Lower lobe of right lung (tissue), 2 donors: Measurements from ENCODE around the gene CENPC. TPM values are rescaled to one million over a fixed set of nuclear protein-coding genes. Genes with fewer than 3 reads are reported as not detected.

Experiments
- ATAC-seq, 2 donors: fragments of 200-7000 bp; cut with Tn5 transposase; one replicate each; pipeline ENCODE4 v1.9.1; 2020 to 2022; ENCODE audit warnings: mild to moderate bottlenecking in 2 of 2, moderate library complexity in 2 of 2
- DNase-seq: peaks from one replicate; pipeline ENCODE4 v3.0.0-alpha.2; 2020
- H3K27ac ChIP-seq: fragments of 200-600 bp; one replicate; pipeline ENCODE4 v1.8.0; 2022
- H3K27me3 ChIP-seq: fragments of 200-600 bp; one replicate; pipeline ENCODE4 v1.8.0; 2022; ENCODE audit warnings: low read depth
- H3K36me3 ChIP-seq: fragments of 200-600 bp; one replicate; pipeline ENCODE4 v1.8.0; 2022; ENCODE audit warnings: mild to moderate bottlenecking
- H3K4me1 ChIP-seq: fragments of 200-600 bp; one replicate; pipeline ENCODE4 v1.8.0; 2022
- H3K4me3 ChIP-seq: fragments of 200-600 bp; one replicate; pipeline ENCODE4 v1.8.0; 2022; ENCODE audit warnings: mild to moderate bottlenecking
- H3K9me3 ChIP-seq: fragments of 200-600 bp; one replicate; pipeline ENCODE4 v1.8.0; 2022
- CTCF ChIP-seq: fragments of 200-600 bp; IDR thresholded peaks from one replicate; pipeline ENCODE4 v1.8.0; 2022; ENCODE audit warnings: antibody characterized with exemption, mild to moderate bottlenecking
- intact Hi-C: fragments of 100-400 bp; cut with DNase I; formaldehyde crosslinking; loops from one replicate; pipeline ENCODE4 v1.11.0; 2022
- long read RNA-seq: library from polyadenylated mRNA; unstranded; transcript quantifications from one replicate; pipeline ENCODE4 v2.0.0, GENCODE V29; 2021
- total RNA-seq: library from RNA; stranded (reverse); fragmentation: NEBNext Ultra II Directional; extraction: Animal tissue kit (Norgen Biotek cat#: 25700); gene quantifications from one replicate; pipeline ENCODE4 v1.2.1, GENCODE V29; 2021
- donor health status: DM: no; HTN: yes; CAD: no; lungs with severe emphysema.

Gene CENPC
- 27.4 TPM for total RNA-seq
- long read RNA-seq, full-length matches to known transcripts: 11 of 19 reads
- long read RNA-seq, partial matches to known transcripts: 3 of 19 reads
- long read RNA-seq, other reads (novel, unspliced or antisense): 5 of 19 reads

DNA sequence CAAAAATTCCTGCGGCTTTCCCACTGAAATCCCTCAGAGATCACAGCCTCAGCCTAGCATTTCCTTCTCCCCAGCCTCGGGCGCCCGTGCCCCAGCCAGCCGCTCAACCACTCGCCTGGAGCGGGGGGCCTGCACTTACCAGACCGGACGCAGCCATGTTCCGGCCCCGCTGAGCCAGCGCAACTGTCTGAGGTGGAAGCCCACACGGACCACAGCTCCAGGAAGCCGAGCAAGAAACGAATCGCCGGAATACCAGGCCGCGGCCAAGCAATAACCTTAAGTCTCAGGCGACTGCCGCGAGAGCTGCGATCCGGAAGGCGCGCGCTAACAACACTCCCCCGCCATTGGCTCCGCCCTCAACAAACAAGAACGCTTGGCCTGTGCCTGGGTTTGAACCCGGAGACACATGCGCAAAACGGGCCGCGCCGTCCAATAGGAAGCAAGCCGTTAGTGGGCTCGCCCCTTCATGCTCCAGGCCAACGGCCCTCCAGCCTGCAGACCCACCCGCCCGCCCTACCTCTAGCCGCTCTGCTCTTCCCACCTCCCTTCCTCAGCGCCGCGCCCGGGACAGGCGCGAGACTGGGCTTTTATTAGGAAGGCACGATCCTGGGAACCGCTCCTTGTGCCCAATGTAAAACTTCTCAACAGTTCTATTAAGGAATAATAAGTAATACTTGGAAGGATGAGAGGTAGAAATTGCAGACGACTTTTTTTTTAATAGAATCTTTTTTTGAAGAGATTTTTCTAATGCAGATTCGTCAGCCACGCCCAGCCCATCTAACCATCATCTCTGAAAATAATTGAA lies at the start of gene CENPC:
TSS of gene CENPC (minus strand) at position 305 of the 805 bp plus-strand sequence. CDS start at position 157, 148 bp downstream.
- H3K4me1 ChIP-seq: peaks cover 28% of the 10 kb centered on the region
- TF ChIP-seq CTCF: no peak
- peaks cover 22% of the 10 kb centered on the region for H3K36me3 ChIP-seq
- intact Hi-C loops: no loop called here
- peak within 1 kb of the TSS; percentile 69 for H3K4me3 ChIP-seq
- DNase-seq (peak; percentile 99), ATAC-seq (peak; percentile 100)
- peak within 1 kb of the TSS; percentile 95 for H3K27ac ChIP-seq
- H3K27me3 ChIP-seq: no peaks in the 10 kb centered on the region
- H3K9me3 ChIP-seq: no peaks in the 10 kb centered on the region

GRCh38 chr4:67593741-67594175 lies 48.5 kb upstream of the CENPC start:
- Histone ChIP-seq H3K9me3 (no peaks in the 10 kb centered on the region), H3K36me3 (no peaks in the 10 kb centered on the region), H3K4me3 (no peak overlapping the region), H3K27ac (no peak overlapping the region), H3K4me1 (no peaks in the 10 kb centered on the region), H3K27me3 (no peaks in the 10 kb centered on the region)
- no peak for TF ChIP-seq CTCF
- intact Hi-C loops: no loop called here
- peak; percentile 61 to 68 for ATAC-seq
- no peak for DNase-seq

DNA sequence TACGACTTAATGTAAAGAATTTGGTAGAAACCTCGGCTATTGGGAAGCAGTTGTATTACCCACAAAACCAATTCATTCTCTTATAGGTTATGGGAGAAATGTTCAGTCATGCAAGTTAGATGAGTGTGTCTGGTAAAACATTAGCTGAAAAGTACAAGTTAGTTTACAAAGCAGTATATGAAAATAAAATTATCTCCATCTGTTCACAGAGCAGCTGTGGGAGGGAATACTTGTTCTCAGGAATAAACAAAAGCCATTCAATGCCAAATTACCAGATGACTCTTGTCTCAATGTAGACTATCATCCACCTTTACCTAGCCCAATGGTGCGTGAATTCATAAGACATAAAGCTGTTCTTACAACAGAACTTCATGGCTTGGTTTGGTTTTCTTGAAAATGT lies 41.9 kb upstream of the CENPC start:
- H3K9me3 ChIP-seq: no peaks in the 10 kb centered on the region
- H3K27me3 ChIP-seq: no peaks in the 10 kb centered on the region
- no peak for DNase-seq
- no peak overlapping the region for H3K27ac ChIP-seq
- ATAC-seq: no peak
- H3K36me3 ChIP-seq: no peaks in the 10 kb centered on the region
- intact Hi-C loops: no loop called here
- no peaks in the 10 kb centered on the region for H3K4me1 ChIP-seq
- TF ChIP-seq CTCF: no peak
- no peak overlapping the region for H3K4me3 ChIP-seq

DNA sequence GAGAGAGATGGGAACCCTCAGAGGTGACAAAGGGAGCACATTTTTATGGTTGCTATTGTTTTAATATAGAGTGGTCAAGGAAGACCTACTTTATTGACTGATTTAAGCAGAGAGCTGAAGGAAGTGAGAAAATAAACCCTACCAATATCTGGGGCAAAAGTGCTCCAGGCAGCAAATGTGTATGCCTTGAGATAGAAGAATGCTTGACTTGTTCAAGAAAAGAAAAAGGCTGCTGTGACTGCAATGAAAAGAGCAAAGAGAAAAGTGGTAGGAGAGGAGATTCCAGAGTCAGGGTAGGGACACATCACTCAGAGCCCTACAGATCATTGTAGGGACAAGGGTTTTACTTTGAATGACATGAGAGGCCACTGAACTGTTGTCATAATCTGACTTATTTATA lies 39.2 kb upstream of the CENPC start:
- Histone ChIP-seq H3K27me3 (no peaks in the 10 kb centered on the region), H3K27ac (no peak overlapping the region), H3K9me3 (no peaks in the 10 kb centered on the region), H3K4me3 (no peak overlapping the region), H3K36me3 (no peaks in the 10 kb centered on the region), H3K4me1 (no peaks in the 10 kb centered on the region)
- ATAC-seq (no peak), DNase-seq (no peak)
- TF ChIP-seq CTCF: no peak
- intact Hi-C loops: no loop called here

- TF ChIP-seq CTCF: no peak
- intact Hi-C loops: no loop called here
- H3K4me1 ChIP-seq: no peaks in the 10 kb centered on the region
- DNase-seq (no peak), ATAC-seq (no peak)
- H3K36me3 ChIP-seq: no peaks in the 10 kb centered on the region
- H3K27me3 ChIP-seq: no peaks in the 10 kb centered on the region
- no peak overlapping the region for H3K4me3 ChIP-seq
- no peaks in the 10 kb centered on the region for H3K9me3 ChIP-seq
- no peak overlapping the region for H3K27ac ChIP-seq
Measured at GRCh38 chr4:67581913-67582312, 36.6 kb upstream of the CENPC start.
